IMR-90 (cell line): ENCODE measurements around the gene EAF1. TPM values are rescaled to one million over a fixed set of nuclear protein-coding genes. Genes with fewer than 3 reads are reported as not detected.

Source experiments
- ATAC-seq: fragments of 200-7000 bp; cut with Tn5 transposase; 2 replicates; pipeline ENCODE4 v1.9.1; 2020; ENCODE audit warnings: low read depth, mild to moderate bottlenecking, moderate library complexity
- BruUV-seq: library from RNA; stranded (reverse); fragments of 400-500 nt; replicated peaks from 2 replicates; lab custom pipeline; 2021; lab: Mats Ljungman, UMichigan
- CTCF ChIA-PET: fragments of 300-600 bp; formaldehyde crosslinking; extraction: SDS; loops from one replicate; lab custom pipeline; 2021; ENCODE audit warnings: antibody characterized with exemption; lab: Yijun Ruan, JAX
- POLR2A ChIA-PET: fragments of 300-600 bp; sonication (Branson Sonifier 250); formaldehyde crosslinking; loops from one replicate; lab custom pipeline; 2022; ENCODE audit warnings: antibody characterized with exemption; ENCODE audit not compliant: unreplicated experiment; lab: Charles Lee
- DNase-seq: peaks from one replicate; pipeline ENCODE4 v3.0.0; 2013
- H2AFZ ChIP-seq: replicated peaks from 2 replicates; pipeline ENCODE3; 2013; ENCODE audit warnings: low read length, mild to moderate bottlenecking; ENCODE audit not compliant: poor library complexity
- H2AK5ac ChIP-seq: 2 replicates; pipeline ENCODE4 v1.6.1; 2013; ENCODE audit warnings: low read depth, low read length, inconsistent platforms
- H2AK9ac ChIP-seq: replicated peaks from 2 replicates; pipeline ENCODE3; 2013; ENCODE audit warnings: mild to moderate bottlenecking, low read depth, low read length, moderate library complexity; ENCODE audit not compliant: poor library complexity
- H2BK120ac ChIP-seq: 2 replicates; pipeline ENCODE4 v1.6.1; 2013; ENCODE audit warnings: low read depth, low read length, inconsistent platforms
- H2BK15ac ChIP-seq: 3 replicates; pipeline ENCODE4 v1.6.1; 2013; ENCODE audit warnings: low read depth, low read length, inconsistent platforms
- H2BK20ac ChIP-seq: 2 replicates; pipeline ENCODE4 v1.6.1; 2013; ENCODE audit warnings: low read depth, mild to moderate bottlenecking, inconsistent platforms, low read length, moderate library complexity
- H2BK5ac ChIP-seq: 2 replicates; pipeline ENCODE4 v1.6.1; 2013; ENCODE audit warnings: mild to moderate bottlenecking, low read depth, low read length, inconsistent platforms; ENCODE audit not compliant: poor library complexity, severe bottlenecking
- H3K14ac ChIP-seq: replicated peaks from 2 replicates; pipeline ENCODE4 v1.6.1; 2013; ENCODE audit warnings: low read depth, low read length, inconsistent platforms
- H3K18ac ChIP-seq: 2 replicates; pipeline ENCODE4 v1.6.1; 2013; ENCODE audit warnings: low read depth, low read length, control low read depth
- H3K23ac ChIP-seq: 2 replicates; pipeline ENCODE4 v1.6.1; 2013; ENCODE audit warnings: low read depth, low read length, inconsistent platforms
- H3K27ac ChIP-seq: 2 replicates; pipeline ENCODE4 v1.5.1; 2013; ENCODE audit warnings: mild to moderate bottlenecking, control low read depth, low read length; ENCODE audit not compliant: insufficient read depth
- H3K27me3 ChIP-seq: 2 replicates; pipeline ENCODE4 v1.6.1; 2013; ENCODE audit warnings: low read length; ENCODE audit not compliant: control insufficient read depth, insufficient read depth
- H3K36me3 ChIP-seq: 2 replicates; pipeline ENCODE4 v1.6.1; 2013; ENCODE audit warnings: low read length, mixed read lengths; ENCODE audit not compliant: control insufficient read depth, insufficient read depth
- H3K4ac ChIP-seq: 2 replicates; pipeline ENCODE4 v1.6.1; 2013; ENCODE audit warnings: low read depth, low read length, inconsistent platforms
- H3K4me1 ChIP-seq: 2 replicates; pipeline ENCODE4 v1.6.1; 2013; ENCODE audit warnings: low read length, mixed read lengths; ENCODE audit not compliant: control insufficient read depth, insufficient read depth
- H3K4me2 ChIP-seq: 2 replicates; pipeline ENCODE4 v1.6.1; 2013; ENCODE audit warnings: low read depth, mild to moderate bottlenecking, control low read depth, low read length, moderate library complexity
- H3K4me3 ChIP-seq: 2 replicates; pipeline ENCODE4 v1.5.1; 2013; ENCODE audit warnings: low read depth, mild to moderate bottlenecking, control low read depth, low read length, moderate library complexity; ENCODE audit not compliant: insufficient read depth
- H3K56ac ChIP-seq: 2 replicates; pipeline ENCODE4 v1.6.1; 2013; ENCODE audit warnings: low read length, inconsistent platforms; ENCODE audit not compliant: insufficient read depth; ENCODE audit errors: extremely low read depth
- H3K79me1 ChIP-seq, 2 experiments: 2 replicates each; pipeline ENCODE4 v1.6.1; 2013; ENCODE audit warnings: low read length in 2 of 2, inconsistent platforms in 1 of 2, low read depth in 1 of 2
- H3K9ac ChIP-seq: 2 replicates; pipeline ENCODE4 v1.6.1; 2013; ENCODE audit warnings: low read depth, low read length, control low read depth
- H3K9me1 ChIP-seq: 2 replicates; pipeline ENCODE4 v1.6.1; 2013; ENCODE audit warnings: low read length, inconsistent platforms; ENCODE audit not compliant: insufficient read depth
- H3K9me3 ChIP-seq: 2 replicates; pipeline ENCODE4 v1.6.1; 2013; ENCODE audit warnings: low read length; ENCODE audit not compliant: control insufficient read depth, insufficient read depth
- H4K20me1 ChIP-seq: 2 replicates; pipeline ENCODE4 v1.6.1; 2013; ENCODE audit warnings: low read length, inconsistent platforms; ENCODE audit not compliant: insufficient read depth
- H4K5ac ChIP-seq: 2 replicates; pipeline ENCODE4 v1.6.1; 2013; ENCODE audit warnings: mild to moderate bottlenecking, low read depth, low read length, control low read depth
- H4K8ac ChIP-seq, 2 experiments: 2 replicates each; pipeline ENCODE4 v1.6.1; 2013; ENCODE audit warnings: low read depth in 2 of 2, low read length in 2 of 2, control low read depth in 1 of 2, inconsistent platforms in 1 of 2
- H4K91ac ChIP-seq: 2 replicates; pipeline ENCODE4 v1.6.1; 2013; ENCODE audit warnings: low read depth, low read length, inconsistent platforms; ENCODE audit not compliant: insufficient read depth
- CEBPB ChIP-seq: IDR thresholded peaks from 2 replicates; pipeline ENCODE4 v1.6.1; 2012; ENCODE audit warnings: low read depth, low read length, improper control_type of control experiment
- CHD1 ChIP-seq: IDR thresholded peaks from 2 replicates; pipeline ENCODE4 v1.6.1; 2012; ENCODE audit warnings: low read depth, low read length, improper control_type of control experiment
- FOS ChIP-seq: fragments of 150-350 bp; IDR thresholded peaks from 2 replicates; pipeline ENCODE4 v1.6.1; 2016; ENCODE audit warnings: low read depth, low read length
- MAFK ChIP-seq: IDR thresholded peaks from 2 replicates; pipeline ENCODE4 v1.6.1; 2012; ENCODE audit warnings: low read depth, low read length, improper control_type of control experiment
- MAZ ChIP-seq: IDR thresholded peaks from 2 replicates; pipeline ENCODE4 v1.6.1; 2012; ENCODE audit warnings: low read depth, mild to moderate bottlenecking, low read length, improper control_type of control experiment, moderate library complexity, borderline replicate concordance
- MXI1 ChIP-seq: IDR thresholded peaks from 2 replicates; pipeline ENCODE4 v1.6.1; 2012; ENCODE audit warnings: low read depth, mild to moderate bottlenecking, low read length, moderate library complexity, borderline replicate concordance
- NFE2L2 ChIP-seq: fragments of 150-350 bp; IDR thresholded peaks from 2 replicates; pipeline ENCODE4 v1.6.1; 2016; ENCODE audit warnings: low read depth, mild to moderate bottlenecking, low read length
- POLR2A ChIP-seq: IDR thresholded peaks from 2 replicates; pipeline ENCODE4 v1.6.1; 2012; ENCODE audit warnings: mild to moderate bottlenecking, low read depth, low read length
- RAD21 ChIP-seq: IDR thresholded peaks from 2 replicates; pipeline ENCODE4 v1.6.1; 2012; ENCODE audit warnings: low read length, improper control_type of control experiment
- RCOR1 ChIP-seq: IDR thresholded peaks from 2 replicates; pipeline ENCODE4 v1.6.1; 2012; ENCODE audit warnings: mild to moderate bottlenecking, low read length, improper control_type of control experiment; ENCODE audit not compliant: insufficient replicate concordance
- RFX5 ChIP-seq: IDR thresholded peaks from 2 replicates; pipeline ENCODE4 v1.8.0; 2012; ENCODE audit warnings: low read depth, mild to moderate bottlenecking, low read length, moderate library complexity
- SMC3 ChIP-seq: fragments of 150-350 bp; IDR thresholded peaks from 2 replicates; pipeline ENCODE4 v1.6.1; 2016; ENCODE audit warnings: low read depth, mild to moderate bottlenecking, antibody characterized with exemption, low read length, moderate library complexity
- USF2 ChIP-seq: fragments of 150-350 bp; IDR thresholded peaks from 2 replicates; pipeline ENCODE4 v1.6.1; 2017; ENCODE audit warnings: mild to moderate bottlenecking, antibody characterized with exemption, low read length, low read depth
- WGBS, 2 experiments: methylation state at CpG; one replicate each; pipeline versions ENCODE4 v1.1.5 to v1.1.7; 2013; ENCODE audit warnings: missing lambda C conversion rate in 2 of 2; ENCODE audit not compliant: insufficient read length in 1 of 2; ENCODE audit errors: extremely low coverage in 2 of 2; 5-methylcytosine and 5-hydroxymethylcytosine counted together
- dilution Hi-C: fragments of 300-500 bp; cut with HindIII; formaldehyde crosslinking; loops from one replicate; pipeline ENCODE4 v1.14.3; 2018; ENCODE audit warnings: low sequenced_read_pairs; ENCODE audit not compliant: unreplicated experiment
- in situ Hi-C: fragments of 300-500 bp; cut with MboI; formaldehyde crosslinking; loops from 3 replicates; pipeline ENCODE4 v1.14.3; 2019; ENCODE audit warnings: low sequenced_read_pairs, inconsistent platforms, mixed read lengths
- intact Hi-C: fragments of 100-400 bp; cut with micrococcal nuclease; formaldehyde crosslinking; loops from 2 replicates; pipeline ENCODE4 v1.10.0; 2022
- polyA plus RNA-seq, 3 experiments: library from polyadenylated mRNA; depleted of rRNA; stranded (reverse); fragments of >200 nt; gene quantifications; 2 replicates each; pipeline ENCODE4 v1.2.3, GENCODE V29; 2012; ENCODE audit warnings: low replicate concordance in 1 of 3
- total RNA-seq: library from RNA; depleted of rRNA; stranded (reverse); fragments of >200 nt; gene quantifications from 2 replicates; pipeline ENCODE4 v1.2.3, GENCODE V29; 2012

Gene EAF1
- total and polyA plus RNA-seq, 2 of the 4 experiments (the other 2 are of a cell fraction): 7.0 to 21.3 TPM

GRCh38 chr3:15433531-15433930 is 6.1 kb downstream of the EAF1 start:
- CTCF ChIA-PET: no interaction called here
- in situ Hi-C loops: no loop called here

More at GRCh38 chr3:15433531-15433930, 6.1 kb downstream of the EAF1 start:
- H3K4me2 ChIP-seq: no peak overlapping the region
- H3K27ac ChIP-seq: no peak overlapping the region
- no peak for DNase-seq
- no peak overlapping the region for H2BK20ac ChIP-seq
- TF ChIP-seq MAZ: no peak
- no peak for TF ChIP-seq NFE2L2
- TF ChIP-seq RFX5: no peak
- TF ChIP-seq SMC3: no peak
- no peak for TF ChIP-seq CHD1
- TF ChIP-seq USF2: no peak
- TF ChIP-seq CEBPB: no peak
- TF ChIP-seq FOS: no peak
- TF ChIP-seq RCOR1: no peak
- TF ChIP-seq RAD21: no peak
- no peak for TF ChIP-seq MXI1
- no peak for TF ChIP-seq POLR2A
- TF ChIP-seq MAFK: no peak
- no peaks in the 10 kb centered on the region for H3K9me3 ChIP-seq
- no CpG with 5 or more reads among the region's 1 CpG for WGBS, 2 experiments
- ATAC-seq: no peak
- 0 out of 2 replicates have a peak, but pooled peaks cover 1% of the 10 kb centered on the region for H3K4me1 ChIP-seq
- H3K27me3 ChIP-seq: no peaks in the 10 kb centered on the region
- H3K23ac ChIP-seq: no peak overlapping the region
- no peak overlapping the region for H3K4me3 ChIP-seq
- H3K79me1 ChIP-seq: peaks cover 13 to 38% of the 10 kb centered on the region in 2 experiments
- peaks cover 38% of the 10 kb centered on the region for H3K36me3 ChIP-seq
- H3K56ac ChIP-seq: no peak overlapping the region
- no peak overlapping the region for H2BK5ac ChIP-seq
- H4K5ac ChIP-seq: no peak overlapping the region
- no peak overlapping the region for H3K4ac ChIP-seq
- no peak overlapping the region for H2AK9ac ChIP-seq
- peaks cover 11% of the 10 kb centered on the region; the same call in 1 of the 2 replicates for H4K20me1 ChIP-seq
- no peak overlapping the region for H2BK15ac ChIP-seq
- dilution Hi-C loops (no loop called here), intact Hi-C loops (no loop called here)
- no peak overlapping the region for H2AK5ac ChIP-seq
- H2BK120ac ChIP-seq: no peak overlapping the region
- H3K9ac ChIP-seq: no peak overlapping the region
- H4K8ac ChIP-seq: no peak overlapping the region
- H2AFZ ChIP-seq: no peak overlapping the region
- POLR2A ChIA-PET: no interaction called here
- no peak overlapping the region for H3K18ac ChIP-seq
- peaks cover 9% of the 10 kb centered on the region; the same call in 1 of the 2 replicates for H3K9me1 ChIP-seq
- H4K91ac ChIP-seq: no peak overlapping the region
- BruUV-seq: no TSS peak
- H3K14ac ChIP-seq: no peak overlapping the region
